ENCODE measurements around the gene NME3. TPM values are rescaled to one million over a fixed set of nuclear protein-coding genes. Genes with fewer than 3 reads are reported as not detected.

NME3 gene
- total and polyA plus RNA-seq, 10 of the 15 experiments (the other 5 are each of a cell fraction or from before 2014, with no cell fraction given): 0.61 to 55.5 (median 26.5) TPM

DNA sequence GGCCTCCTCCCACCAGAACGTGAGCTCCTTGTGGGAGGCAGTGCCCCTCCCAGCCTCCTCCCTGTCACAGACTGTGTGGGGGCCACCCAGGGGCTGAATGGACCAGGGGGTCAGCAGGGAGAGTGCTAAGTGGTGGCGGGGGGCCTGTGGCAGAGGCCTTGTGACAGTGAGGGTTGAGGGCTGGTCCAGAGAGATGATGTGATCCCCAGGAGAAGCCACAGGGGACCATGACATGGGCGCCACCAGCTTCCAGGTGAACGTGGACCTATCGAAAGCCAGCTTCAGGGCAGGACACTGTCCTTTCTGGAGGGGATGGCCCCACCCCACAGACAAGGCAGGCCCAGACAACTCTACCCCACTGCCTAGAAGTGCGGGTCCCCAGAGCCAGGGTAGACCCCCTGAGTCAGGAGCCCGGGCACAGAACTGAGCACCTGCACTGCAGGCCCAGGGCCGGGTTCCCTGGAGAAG, 7.9 kb upstream of the NME3 start:
- peaks cover 12% of the 10 kb centered on the region for H3K4me1 ChIP-seq (ENCODE audit: control insufficient read depth, insufficient read depth, low read length)
- peaks cover 3 to 8% of the 10 kb centered on the region in 2 experiments; a peak in 3 of 4 replicates for H3K36me3 ChIP-seq (ENCODE audit: control insufficient read depth in 2 of 2, insufficient read depth in 2 of 2, low read length in 1 of 2)
- ATAC-seq: no peak
- 73% methylated on average over 7 of the region's 8 CpGs for WGBS (ENCODE audit: insufficient coverage, insufficient replicate concordance, low lambda C conversion rate, missing lambda C conversion rate)
- no peak overlapping the region for H3K4me2 ChIP-seq (ENCODE audit: control insufficient read depth, insufficient read depth)
- no peaks in the 10 kb centered on the region for H4K20me1 ChIP-seq (ENCODE audit: control insufficient read depth, insufficient read depth)
- ChIA-PET POLR2A (interaction anchor here (1.2 kb wide), 1 partner anchor 74 kb away, joined by 3 read pairs; the partner anchor contains the start of gene MAPK8IP3), CTCF (no interaction called here), RAD21 (ENCODE audit: unreplicated experiment) (interaction anchor here (0.6 kb wide), 1 partner anchor 306 kb away, joined by 3 read pairs; no protein-coding TSS in a partner anchor), SMC1A (ENCODE audit: uncharacterized antibody, unreplicated experiment) (no interaction called here)
- DNase-seq (ENCODE audit: low read depth, low spot score): no peak
- H3K27ac ChIP-seq (ENCODE audit: control insufficient read depth, insufficient read depth): no peak overlapping the region
- no peak overlapping the region for H3K9ac ChIP-seq (ENCODE audit: control insufficient read depth, insufficient read depth, low read length)
- H3K79me2 ChIP-seq (ENCODE audit: control insufficient read depth, insufficient read depth, low read length): peaks cover 14% of the 10 kb centered on the region
- H3K4me3 ChIP-seq: no peak overlapping the region
- BruUV-seq (replicated peaks): no TSS peak
- H3K9me3 ChIP-seq (replicated peaks; ENCODE audit: control insufficient read depth, insufficient read depth, low read length): no peaks in the 10 kb centered on the region
- no peaks in the 10 kb centered on the region for H3K27me3 ChIP-seq (replicated peaks in 1 of 2; ENCODE audit: control insufficient read depth in 2 of 2, insufficient read depth in 2 of 2, low read length in 1 of 2)
- H2AFZ ChIP-seq (ENCODE audit: control insufficient read depth, low read depth, low read length): no peak overlapping the region
- intact Hi-C loops (cut with micrococcal nuclease; ENCODE audit: unreplicated experiment): no loop called here
- in situ Hi-C loops (cut with MboI): no loop called here
- no peak for FAIRE-seq
- TF ChIP-seq POLR2A (IDR thresholded peaks at IDR 0.05; ENCODE audit: low read depth, low read length): no peak; the same call in 1 of the 2 replicates
- TF ChIP-seq LARP7 (IDR thresholded peaks at IDR 0.05): no peak
- no peak for TF ChIP-seq YY1 (IDR thresholded peaks at IDR 0.05; ENCODE audit: low read depth, low read length)
- TF ChIP-seq, protein P1, sequence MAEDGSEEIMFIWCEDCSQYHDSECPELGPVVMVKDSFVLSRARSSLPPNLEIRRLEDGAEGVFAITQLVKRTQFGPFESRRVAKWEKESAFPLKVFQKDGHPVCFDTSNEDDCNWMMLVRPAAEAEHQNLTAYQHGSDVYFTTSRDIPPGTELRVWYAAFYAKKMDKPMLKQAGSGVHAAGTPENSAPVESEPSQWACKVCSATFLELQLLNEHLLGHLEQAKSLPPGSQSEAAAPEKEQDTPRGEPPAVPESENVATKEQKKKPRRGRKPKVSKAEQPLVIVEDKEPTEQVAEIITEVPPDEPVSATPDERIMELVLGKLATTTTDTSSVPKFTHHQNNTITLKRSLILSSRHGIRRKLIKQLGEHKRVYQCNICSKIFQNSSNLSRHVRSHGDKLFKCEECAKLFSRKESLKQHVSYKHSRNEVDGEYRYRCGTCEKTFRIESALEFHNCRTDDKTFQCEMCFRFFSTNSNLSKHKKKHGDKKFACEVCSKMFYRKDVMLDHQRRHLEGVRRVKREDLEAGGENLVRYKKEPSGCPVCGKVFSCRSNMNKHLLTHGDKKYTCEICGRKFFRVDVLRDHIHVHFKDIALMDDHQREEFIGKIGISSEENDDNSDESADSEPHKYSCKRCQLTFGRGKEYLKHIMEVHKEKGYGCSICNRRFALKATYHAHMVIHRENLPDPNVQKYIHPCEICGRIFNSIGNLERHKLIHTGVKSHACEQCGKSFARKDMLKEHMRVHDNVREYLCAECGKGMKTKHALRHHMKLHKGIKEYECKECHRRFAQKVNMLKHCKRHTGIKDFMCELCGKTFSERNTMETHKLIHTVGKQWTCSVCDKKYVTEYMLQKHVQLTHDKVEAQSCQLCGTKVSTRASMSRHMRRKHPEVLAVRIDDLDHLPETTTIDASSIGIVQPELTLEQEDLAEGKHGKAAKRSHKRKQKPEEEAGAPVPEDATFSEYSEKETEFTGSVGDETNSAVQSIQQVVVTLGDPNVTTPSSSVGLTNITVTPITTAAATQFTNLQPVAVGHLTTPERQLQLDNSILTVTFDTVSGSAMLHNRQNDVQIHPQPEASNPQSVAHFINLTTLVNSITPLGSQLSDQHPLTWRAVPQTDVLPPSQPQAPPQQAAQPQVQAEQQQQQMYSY (CRISPR knock-in tag; IDR thresholded peaks at IDR 0.05): no peak
- no peak for TF ChIP-seq MEF2A (IDR thresholded peaks at IDR 0.05; ENCODE audit: insufficient read depth, low read depth, low read length)
- no peak for TF ChIP-seq SMARCA5 (IDR thresholded peaks at IDR 0.05)
- no peak for TF ChIP-seq ZNF24 (IDR thresholded peaks at IDR 0.05)
- TF ChIP-seq, protein P2, sequence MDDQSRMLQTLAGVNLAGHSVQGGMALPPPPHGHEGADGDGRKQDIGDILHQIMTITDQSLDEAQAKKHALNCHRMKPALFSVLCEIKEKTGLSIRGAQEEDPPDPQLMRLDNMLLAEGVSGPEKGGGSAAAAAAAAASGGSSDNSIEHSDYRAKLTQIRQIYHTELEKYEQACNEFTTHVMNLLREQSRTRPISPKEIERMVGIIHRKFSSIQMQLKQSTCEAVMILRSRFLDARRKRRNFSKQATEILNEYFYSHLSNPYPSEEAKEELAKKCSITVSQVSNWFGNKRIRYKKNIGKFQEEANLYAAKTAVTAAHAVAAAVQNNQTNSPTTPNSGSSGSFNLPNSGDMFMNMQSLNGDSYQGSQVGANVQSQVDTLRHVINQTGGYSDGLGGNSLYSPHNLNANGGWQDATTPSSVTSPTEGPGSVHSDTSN (IDR thresholded peaks at IDR 0.05; ENCODE audit: insufficient replicate concordance, low read depth, low read length): no peak
- TF ChIP-seq ZNF384 (IDR thresholded peaks at IDR 0.05; ENCODE audit: borderline replicate concordance, low read depth, low read length): no peak
- TF ChIP-seq HCFC1 (IDR thresholded peaks at IDR 0.05; ENCODE audit: low read length): no peak
- TF ChIP-seq ESRRA (IDR thresholded peaks at IDR 0.05; ENCODE audit: low read length): no peak
- no peak for TF ChIP-seq SPI1 (IDR thresholded peaks at IDR 0.05; ENCODE audit: borderline replicate concordance, insufficient read depth, low read depth, low read length)
- TF ChIP-seq, protein P3, sequence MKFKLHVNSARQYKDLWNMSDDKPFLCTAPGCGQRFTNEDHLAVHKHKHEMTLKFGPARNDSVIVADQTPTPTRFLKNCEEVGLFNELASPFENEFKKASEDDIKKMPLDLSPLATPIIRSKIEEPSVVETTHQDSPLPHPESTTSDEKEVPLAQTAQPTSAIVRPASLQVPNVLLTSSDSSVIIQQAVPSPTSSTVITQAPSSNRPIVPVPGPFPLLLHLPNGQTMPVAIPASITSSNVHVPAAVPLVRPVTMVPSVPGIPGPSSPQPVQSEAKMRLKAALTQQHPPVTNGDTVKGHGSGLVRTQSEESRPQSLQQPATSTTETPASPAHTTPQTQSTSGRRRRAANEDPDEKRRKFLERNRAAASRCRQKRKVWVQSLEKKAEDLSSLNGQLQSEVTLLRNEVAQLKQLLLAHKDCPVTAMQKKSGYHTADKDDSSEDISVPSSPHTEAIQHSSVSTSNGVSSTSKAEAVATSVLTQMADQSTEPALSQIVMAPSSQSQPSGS (IDR thresholded peaks at IDR 0.05; ENCODE audit: low read length): no peak
- TF ChIP-seq, protein P4, sequence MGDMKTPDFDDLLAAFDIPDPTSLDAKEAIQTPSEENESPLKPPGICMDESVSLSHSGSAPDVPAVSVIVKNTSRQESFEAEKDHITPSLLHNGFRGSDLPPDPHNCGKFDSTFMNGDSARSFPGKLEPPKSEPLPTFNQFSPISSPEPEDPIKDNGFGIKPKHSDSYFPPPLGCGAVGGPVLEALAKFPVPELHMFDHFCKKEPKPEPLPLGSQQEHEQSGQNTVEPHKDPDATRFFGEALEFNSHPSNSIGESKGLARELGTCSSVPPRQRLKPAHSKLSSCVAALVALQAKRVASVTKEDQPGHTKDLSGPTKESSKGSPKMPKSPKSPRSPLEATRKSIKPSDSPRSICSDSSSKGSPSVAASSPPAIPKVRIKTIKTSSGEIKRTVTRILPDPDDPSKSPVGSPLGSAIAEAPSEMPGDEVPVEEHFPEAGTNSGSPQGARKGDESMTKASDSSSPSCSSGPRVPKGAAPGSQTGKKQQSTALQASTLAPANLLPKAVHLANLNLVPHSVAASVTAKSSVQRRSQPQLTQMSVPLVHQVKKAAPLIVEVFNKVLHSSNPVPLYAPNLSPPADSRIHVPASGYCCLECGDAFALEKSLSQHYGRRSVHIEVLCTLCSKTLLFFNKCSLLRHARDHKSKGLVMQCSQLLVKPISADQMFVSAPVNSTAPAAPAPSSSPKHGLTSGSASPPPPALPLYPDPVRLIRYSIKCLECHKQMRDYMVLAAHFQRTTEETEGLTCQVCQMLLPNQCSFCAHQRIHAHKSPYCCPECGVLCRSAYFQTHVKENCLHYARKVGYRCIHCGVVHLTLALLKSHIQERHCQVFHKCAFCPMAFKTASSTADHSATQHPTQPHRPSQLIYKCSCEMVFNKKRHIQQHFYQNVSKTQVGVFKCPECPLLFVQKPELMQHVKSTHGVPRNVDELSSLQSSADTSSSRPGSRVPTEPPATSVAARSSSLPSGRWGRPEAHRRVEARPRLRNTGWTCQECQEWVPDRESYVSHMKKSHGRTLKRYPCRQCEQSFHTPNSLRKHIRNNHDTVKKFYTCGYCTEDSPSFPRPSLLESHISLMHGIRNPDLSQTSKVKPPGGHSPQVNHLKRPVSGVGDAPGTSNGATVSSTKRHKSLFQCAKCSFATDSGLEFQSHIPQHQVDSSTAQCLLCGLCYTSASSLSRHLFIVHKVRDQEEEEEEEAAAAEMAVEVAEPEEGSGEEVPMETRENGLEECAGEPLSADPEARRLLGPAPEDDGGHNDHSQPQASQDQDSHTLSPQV (IDR thresholded peaks at IDR 0.05): no peak
- TF ChIP-seq NFIC (IDR thresholded peaks at IDR 0.05; ENCODE audit: low read depth, low read length): no peak

All from GM12878 (cell line).